OCI-LY3 (cell line): Measurements from ENCODE around the gene BLM.

Experiments
- H2AFZ ChIP-seq: fragments of 200-600, 300-600 bp; shearing (Covaris generic); 2 replicates; pipeline ENCODE4 v1.6.0; 2014; ENCODE audit warnings: antibody characterized with exemption, low read depth, low read length
- H3K27ac ChIP-seq: fragments of 200-600, 300-600 bp; sonication (generic); 2 replicates; pipeline ENCODE4 v1.5.1; 2014; ENCODE audit warnings: mild to moderate bottlenecking, low read length, moderate library complexity, mixed read lengths
- H3K27me3 ChIP-seq: fragments of 200-600, 300-600 bp; sonication (generic); 2 replicates; pipeline ENCODE4 v1.6.1; 2014; ENCODE audit warnings: low read depth, low read length, mixed read lengths
- H3K36me3 ChIP-seq: fragments of 200-600, 300-600 bp; sonication (generic); replicated peaks from 2 replicates; pipeline ENCODE3; 2014; ENCODE audit warnings: low read depth, low read length, mixed read lengths
- H3K4me1 ChIP-seq: fragments of 300-600, 200-600 bp; sonication (generic); 2 replicates; pipeline ENCODE4 v1.6.1; 2014; ENCODE audit warnings: low read length, mixed read lengths
- H3K4me2 ChIP-seq: fragments of 200-600, 300-600 bp; sonication (generic); 2 replicates; pipeline ENCODE4 v1.6.1; 2014; ENCODE audit warnings: low read length, mixed read lengths
- H3K4me3 ChIP-seq: fragments of 300-600, 200-600 bp; sonication (generic); 2 replicates; pipeline ENCODE4 v1.5.1; 2014; ENCODE audit warnings: antibody characterized with exemption, mild to moderate bottlenecking, low read length, moderate library complexity
- H3K79me2 ChIP-seq: fragments of 300-600, 200-600 bp; shearing (Covaris generic); 2 replicates; pipeline ENCODE4 v1.6.1; 2014; ENCODE audit warnings: mild to moderate bottlenecking, low read length, mixed read lengths
- H3K9ac ChIP-seq: fragments of 300-600, 200-600 bp; shearing (Covaris generic); 2 replicates; pipeline ENCODE4 v1.6.0; 2014; ENCODE audit warnings: mild to moderate bottlenecking, low read length, moderate library complexity
- H3K9me3 ChIP-seq: fragments of 200-600, 300-600 bp; shearing (Covaris generic); 2 replicates; pipeline ENCODE4 v1.6.1; 2014; ENCODE audit warnings: low read length, mixed read lengths; ENCODE audit not compliant: insufficient read depth
- H4K20me1 ChIP-seq: fragments of 200-600, 300-600 bp; sonication (generic); 2 replicates; pipeline ENCODE4 v1.6.1; 2016; ENCODE audit warnings: low read length, mixed read lengths; ENCODE audit not compliant: insufficient read depth
- EZH2phosphoT487 ChIP-seq: fragments of 200-600 bp; shearing (Covaris generic); IDR thresholded peaks from 2 replicates; pipeline ENCODE4 v1.6.1; 2018; ENCODE audit warnings: antibody characterized with exemption, mixed run types, low read depth
- TF ChIP-seq, protein P1 (sequence below): fragments of 200-600, 300-600 bp; sonication (generic); IDR thresholded peaks from 2 replicates; pipeline ENCODE4 v1.5.1; 2014; ENCODE audit warnings: antibody characterized with exemption, low read length, low read depth

The BLM gene

DNA sequence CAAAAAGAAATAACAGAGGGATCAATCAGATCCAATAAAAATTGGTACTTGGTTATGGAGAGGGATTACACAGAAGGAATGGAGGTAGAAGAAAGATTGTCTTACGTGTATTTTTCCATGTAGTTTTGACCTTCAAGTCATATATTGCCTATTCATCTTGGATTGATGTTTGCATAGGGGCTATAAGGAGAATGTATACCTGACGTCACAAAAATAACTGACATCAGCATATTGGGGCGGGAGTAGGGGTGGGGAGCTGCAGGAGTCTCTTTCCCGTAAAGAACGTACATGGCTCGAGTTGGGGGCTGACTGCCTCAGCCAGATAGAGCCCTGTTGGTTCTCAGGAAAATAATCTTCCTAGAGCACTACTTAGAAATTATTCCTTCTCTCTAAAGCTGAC, 145.3 kb downstream of the BLM start:
- Histone ChIP-seq H4K20me1 (no peaks in the 10 kb centered on the region), H2AFZ (no peak overlapping the region), H3K9me3 (no peaks in the 10 kb centered on the region), H3K27me3 (peaks cover 17% of the 10 kb centered on the region), H3K4me1 (no peaks in the 10 kb centered on the region), H3K79me2 (no peaks in the 10 kb centered on the region), H3K4me2 (no peak overlapping the region), H3K36me3 (no peaks in the 10 kb centered on the region), H3K9ac (no peak overlapping the region), H3K4me3 (no peak overlapping the region), H3K27ac (no peak overlapping the region)
- TF ChIP-seq EZH2phosphoT487, result no peak
- TF ChIP-seq, protein P1, sequence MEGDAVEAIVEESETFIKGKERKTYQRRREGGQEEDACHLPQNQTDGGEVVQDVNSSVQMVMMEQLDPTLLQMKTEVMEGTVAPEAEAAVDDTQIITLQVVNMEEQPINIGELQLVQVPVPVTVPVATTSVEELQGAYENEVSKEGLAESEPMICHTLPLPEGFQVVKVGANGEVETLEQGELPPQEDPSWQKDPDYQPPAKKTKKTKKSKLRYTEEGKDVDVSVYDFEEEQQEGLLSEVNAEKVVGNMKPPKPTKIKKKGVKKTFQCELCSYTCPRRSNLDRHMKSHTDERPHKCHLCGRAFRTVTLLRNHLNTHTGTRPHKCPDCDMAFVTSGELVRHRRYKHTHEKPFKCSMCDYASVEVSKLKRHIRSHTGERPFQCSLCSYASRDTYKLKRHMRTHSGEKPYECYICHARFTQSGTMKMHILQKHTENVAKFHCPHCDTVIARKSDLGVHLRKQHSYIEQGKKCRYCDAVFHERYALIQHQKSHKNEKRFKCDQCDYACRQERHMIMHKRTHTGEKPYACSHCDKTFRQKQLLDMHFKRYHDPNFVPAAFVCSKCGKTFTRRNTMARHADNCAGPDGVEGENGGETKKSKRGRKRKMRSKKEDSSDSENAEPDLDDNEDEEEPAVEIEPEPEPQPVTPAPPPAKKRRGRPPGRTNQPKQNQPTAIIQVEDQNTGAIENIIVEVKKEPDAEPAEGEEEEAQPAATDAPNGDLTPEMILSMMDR, result no peak

DNA sequence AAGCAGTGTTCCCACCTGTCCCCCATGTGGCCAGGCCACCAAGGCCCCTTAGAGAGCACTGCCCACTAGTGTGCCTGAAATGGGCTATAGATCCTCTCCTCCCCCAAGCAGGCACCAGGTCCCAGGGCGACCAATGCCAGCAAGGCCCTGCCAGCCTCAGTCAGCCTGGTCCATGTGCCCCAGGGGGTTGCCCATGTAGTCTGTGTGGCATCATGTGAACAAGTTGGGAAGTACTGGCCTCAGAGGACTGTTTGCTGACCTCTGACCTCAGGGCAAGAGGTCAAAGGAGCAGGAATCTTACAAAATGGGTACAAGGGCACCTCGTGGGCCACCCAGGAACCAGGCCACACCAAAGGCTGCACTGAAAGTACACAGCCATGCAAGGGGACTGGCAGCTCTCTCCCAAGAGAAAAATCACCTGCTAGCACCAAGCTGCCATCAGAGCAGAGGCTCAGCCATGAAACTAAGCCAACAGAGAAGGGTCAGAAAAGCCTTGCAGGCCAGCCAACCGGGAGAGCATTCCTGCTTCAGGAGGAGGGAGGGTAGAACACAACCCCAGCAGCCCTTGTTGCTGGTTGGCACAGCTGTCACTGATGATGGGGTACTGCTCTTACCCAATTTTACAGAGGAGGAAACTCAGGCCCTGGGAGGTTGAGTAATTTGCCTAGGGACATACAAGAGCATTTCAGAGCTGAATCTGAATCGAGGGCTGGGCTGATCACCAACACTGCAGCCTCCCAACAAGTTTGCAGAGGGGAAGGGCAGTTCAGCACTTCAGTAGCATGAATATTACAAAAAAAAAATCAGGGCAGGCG, 146.0 kb downstream of the BLM start:
- H3K4me3 ChIP-seq, result no peak overlapping the region
- no peak overlapping the region for H3K9ac ChIP-seq
- no peaks in the 10 kb centered on the region for H3K36me3 ChIP-seq
- no peak overlapping the region for H2AFZ ChIP-seq
- H3K27me3 ChIP-seq, result peaks cover 18% of the 10 kb centered on the region
- H3K4me2 ChIP-seq, result no peak overlapping the region
- H3K4me1 ChIP-seq, result no peaks in the 10 kb centered on the region
- no peaks in the 10 kb centered on the region for H3K9me3 ChIP-seq
- no peak for TF ChIP-seq EZH2phosphoT487
- TF ChIP-seq, protein P1, result no peak
- no peaks in the 10 kb centered on the region for H4K20me1 ChIP-seq
- no peak overlapping the region for H3K27ac ChIP-seq
- H3K79me2 ChIP-seq, result no peaks in the 10 kb centered on the region

DNA sequence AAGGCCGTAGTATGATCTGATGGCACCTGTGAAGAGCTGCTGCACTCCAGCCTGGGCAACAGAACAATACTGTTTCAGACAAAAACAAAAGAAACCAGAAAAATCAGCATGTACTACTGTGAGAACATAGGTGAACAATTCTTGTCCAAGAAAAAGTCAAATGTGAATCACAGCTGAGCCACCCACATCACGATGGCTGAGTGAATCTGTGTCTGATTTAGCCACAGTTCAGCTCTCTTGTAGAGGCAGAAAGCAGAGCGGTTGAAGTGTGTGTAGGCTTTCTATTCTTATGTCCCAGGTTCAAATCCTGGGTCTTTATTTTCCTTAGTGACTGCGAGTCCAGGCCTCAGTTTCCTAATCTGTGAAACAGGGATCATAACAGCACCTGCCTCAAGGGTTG, 146.8 kb downstream of the BLM start:
- no peak overlapping the region for H3K9ac ChIP-seq
- H3K4me1 ChIP-seq, result peaks cover under 1% of the 10 kb centered on the region; the same call in 1 of the 2 replicates
- no peak overlapping the region for H3K4me3 ChIP-seq
- H3K36me3 ChIP-seq, result no peaks in the 10 kb centered on the region
- no peaks in the 10 kb centered on the region for H3K79me2 ChIP-seq
- no peaks in the 10 kb centered on the region for H3K9me3 ChIP-seq
- no peak for TF ChIP-seq EZH2phosphoT487
- TF ChIP-seq, protein P1, result no peak
- H3K27ac ChIP-seq, result no peak overlapping the region
- no peaks in the 10 kb centered on the region for H4K20me1 ChIP-seq
- H3K27me3 ChIP-seq, result peaks cover 18% of the 10 kb centered on the region
- H3K4me2 ChIP-seq, result no peak overlapping the region
- H2AFZ ChIP-seq, result no peak overlapping the region

DNA sequence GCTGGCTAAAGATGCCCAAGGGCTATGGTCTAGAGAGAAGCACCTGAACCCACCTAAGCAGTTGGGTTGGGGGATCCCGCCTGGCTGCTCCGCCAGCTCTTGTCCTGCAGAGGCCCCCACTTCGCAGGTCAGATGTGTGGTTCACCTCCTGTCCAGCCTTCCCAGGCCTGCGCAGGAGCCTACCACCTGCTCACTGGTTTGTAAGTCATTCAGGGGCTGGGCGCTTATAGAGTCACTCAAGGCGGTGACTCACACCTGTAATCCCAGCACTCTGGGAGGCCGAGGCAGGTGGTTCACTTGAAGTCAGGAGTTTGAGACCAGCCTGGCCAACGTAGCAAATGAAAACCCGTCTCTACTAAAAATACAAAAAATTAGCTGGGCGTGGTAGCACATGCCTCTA, 147.4 kb downstream of the BLM start:
- Histone ChIP-seq H3K9ac (no peak overlapping the region), H2AFZ (no peak overlapping the region), H3K4me2 (no peak overlapping the region), H3K4me3 (no peak overlapping the region), H3K79me2 (no peaks in the 10 kb centered on the region), H3K4me1 (peaks cover 5% of the 10 kb centered on the region), H3K27ac (no peak overlapping the region), H3K27me3 (peaks cover 18% of the 10 kb centered on the region), H4K20me1 (no peaks in the 10 kb centered on the region), H3K36me3 (no peaks in the 10 kb centered on the region), H3K9me3 (no peaks in the 10 kb centered on the region)
- TF ChIP-seq, protein P1, result no peak
- TF ChIP-seq EZH2phosphoT487, result no peak
